Mesenchymal stem cell (in vitro differentiated cells and primary cell): ENCODE measurements around the gene RAP1GAP.

Experiments used
- DNase-seq: peaks from one replicate; pipeline ENCODE4 v3.0.0-alpha.2; 2013
- H2AFZ ChIP-seq: one replicate; pipeline ENCODE4 v1.6.1; 2013; ENCODE audit warnings: low read depth, mild to moderate bottlenecking, control low read depth, inconsistent platforms, low read length, moderate library complexity
- H2AK5ac ChIP-seq: 2 replicates; pipeline ENCODE4 v1.6.1; 2013; ENCODE audit warnings: low read length, moderate library complexity, mild to moderate bottlenecking, inconsistent platforms; ENCODE audit not compliant: severe bottlenecking
- H2BK120ac ChIP-seq: one replicate; pipeline ENCODE4 v1.6.1; 2013; ENCODE audit warnings: low read depth, mild to moderate bottlenecking, inconsistent platforms, low read length, moderate library complexity
- H2BK12ac ChIP-seq, 2 experiments: one replicate each; pipeline ENCODE4 v1.6.1; 2013; ENCODE audit warnings: inconsistent platforms in 2 of 2, low read length in 2 of 2, mild to moderate bottlenecking in 2 of 2, moderate library complexity in 2 of 2, control low read depth in 1 of 2
- H2BK15ac ChIP-seq: one replicate; pipeline ENCODE4 v1.6.1; 2013; ENCODE audit warnings: mild to moderate bottlenecking, low read depth, inconsistent platforms; ENCODE audit not compliant: poor library complexity, severe bottlenecking
- H2BK5ac ChIP-seq: 2 replicates; pipeline ENCODE4 v1.6.1; 2013; ENCODE audit warnings: low read depth, mild to moderate bottlenecking, low read length, control low read depth, inconsistent platforms; ENCODE audit not compliant: poor library complexity, severe bottlenecking
- H3K14ac ChIP-seq, 2 experiments: one replicate each; pipeline ENCODE4 v1.6.1; 2013; ENCODE audit warnings: inconsistent platforms in 2 of 2, low read length in 2 of 2, control low read depth in 1 of 2, mild to moderate bottlenecking in 1 of 2, moderate library complexity in 1 of 2
- H3K18ac ChIP-seq, 2 experiments: one replicate each; pipeline ENCODE4 v1.6.1; 2013; ENCODE audit warnings: inconsistent platforms in 2 of 2, low read length in 2 of 2, control low read depth in 1 of 2, low read depth in 1 of 2, mild to moderate bottlenecking in 1 of 2
- H3K23ac ChIP-seq, 2 experiments: one replicate each; pipeline ENCODE4 v1.6.1; 2013; ENCODE audit warnings: inconsistent platforms in 2 of 2, low read length in 2 of 2, mild to moderate bottlenecking in 2 of 2, moderate library complexity in 2 of 2, control low read depth in 1 of 2
- H3K27ac ChIP-seq: 2 replicates; pipeline ENCODE4 v1.5.1; 2013; ENCODE audit warnings: mild to moderate bottlenecking, moderate library complexity, low read length, control low read depth, inconsistent platforms; ENCODE audit not compliant: poor library complexity, severe bottlenecking
- H3K27me3 ChIP-seq, 2 experiments: 2 replicates each; pipeline versions ENCODE4 v1.6.1 to v1.7.0; 2013; ENCODE audit warnings: low read length in 2 of 2, mild to moderate bottlenecking in 2 of 2, moderate library complexity in 2 of 2, control low read depth in 1 of 2, inconsistent platforms in 1 of 2; ENCODE audit not compliant: control insufficient read depth in 1 of 2, insufficient read depth in 1 of 2
- H3K36me3 ChIP-seq, 2 experiments: 2 replicates each; pipeline versions ENCODE4 v1.6.1 to v1.7.0; 2013; ENCODE audit warnings: low read length in 2 of 2, control low read depth in 1 of 2, inconsistent platforms in 1 of 2, low read depth in 1 of 2, mild to moderate bottlenecking in 1 of 2; ENCODE audit not compliant: insufficient read depth in 2 of 2, control insufficient read depth in 1 of 2
- H3K4ac ChIP-seq, 2 experiments: one replicate each; pipeline ENCODE4 v1.6.1; 2013; ENCODE audit warnings: inconsistent platforms in 2 of 2, low read length in 2 of 2, mild to moderate bottlenecking in 2 of 2, moderate library complexity in 2 of 2, control low read depth in 1 of 2, low read depth in 1 of 2
- H3K4me1 ChIP-seq: 2 replicates; pipeline ENCODE4 v1.6.1; 2013; ENCODE audit warnings: low read depth, low read length, control low read depth; ENCODE audit not compliant: control insufficient read depth, insufficient read depth
- H3K4me2 ChIP-seq: 2 replicates; pipeline ENCODE4 v1.6.1; 2013; ENCODE audit warnings: low read length, mild to moderate bottlenecking, inconsistent platforms; ENCODE audit not compliant: poor library complexity, severe bottlenecking
- H3K4me3 ChIP-seq, 2 experiments: 2 replicates each; pipeline versions ENCODE4 v1.5.1 to v1.7.0; 2013; ENCODE audit warnings: low read length in 2 of 2, mild to moderate bottlenecking in 2 of 2, control low read depth in 1 of 2, low read depth in 1 of 2; ENCODE audit not compliant: insufficient read depth in 1 of 2
- H3K79me1 ChIP-seq: replicated peaks from 2 replicates; pipeline ENCODE4 v1.6.1; 2013; ENCODE audit warnings: mild to moderate bottlenecking, control low read depth, low read length, inconsistent platforms; ENCODE audit not compliant: poor library complexity, severe bottlenecking
- H3K9ac ChIP-seq: 2 replicates; pipeline ENCODE4 v1.7.0; 2013; ENCODE audit warnings: mild to moderate bottlenecking, low read length, moderate library complexity
- H3K9me3 ChIP-seq: 2 replicates; pipeline ENCODE4 v1.7.0; 2013; ENCODE audit warnings: mild to moderate bottlenecking, low read length; ENCODE audit not compliant: control insufficient read depth
- H4K8ac ChIP-seq: one replicate; pipeline ENCODE4 v1.6.1; 2013; ENCODE audit warnings: inconsistent platforms, mild to moderate bottlenecking, low read length, moderate library complexity
- H4K91ac ChIP-seq: one replicate; pipeline ENCODE4 v1.6.1; 2013; ENCODE audit warnings: mild to moderate bottlenecking, low read length, inconsistent platforms
- WGBS: methylation state at CpG from one replicate; pipeline ENCODE4 v1.1.7; 2013; ENCODE audit warnings: mixed read lengths; 5-methylcytosine and 5-hydroxymethylcytosine counted together

RAP1GAP gene

DNA sequence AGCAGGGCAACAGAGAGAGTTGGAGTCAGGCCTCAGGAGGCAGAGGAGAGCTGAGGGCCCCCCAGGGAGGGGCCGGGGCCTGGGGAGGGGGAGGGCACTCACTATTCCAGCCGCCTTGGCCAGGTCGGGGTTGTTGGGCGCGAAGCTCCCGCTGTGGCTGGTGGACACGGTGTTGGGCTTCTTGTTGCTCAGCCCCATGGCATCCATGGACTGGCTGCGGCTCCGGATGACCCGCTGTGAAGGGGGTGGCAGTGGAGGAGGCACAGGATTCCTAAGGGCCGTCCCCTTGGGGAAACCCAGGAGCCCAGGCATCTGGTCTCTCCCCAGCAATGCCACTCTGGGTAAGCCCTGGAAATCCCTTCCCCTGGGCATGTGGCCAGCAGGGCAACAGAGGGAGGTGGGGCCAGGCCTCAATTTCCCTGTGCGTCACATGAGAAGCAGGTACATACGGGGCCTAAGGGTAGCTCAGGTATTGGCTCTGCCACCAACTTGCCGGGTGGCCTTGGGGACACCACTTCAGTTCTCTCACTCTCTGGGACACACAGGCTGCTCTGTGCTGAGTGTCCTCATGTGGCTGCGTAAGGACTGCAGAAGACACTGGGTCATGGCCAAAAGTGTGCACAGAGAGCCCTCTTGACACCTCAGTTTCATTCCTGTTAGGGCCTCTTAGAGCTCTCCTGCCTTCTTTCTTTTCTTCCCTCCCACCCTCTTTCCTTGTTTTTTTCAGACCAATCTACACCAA is 63.0 kb downstream of the RAP1GAP start:
- Histone ChIP-seq H2BK15ac (no peak overlapping the region), H2BK5ac (no peak overlapping the region), H3K23ac (no peak overlapping the region), H3K14ac (no peak overlapping the region), H4K91ac (no peak overlapping the region), H3K9me3 (no peaks in the 10 kb centered on the region), H2BK12ac (no peak overlapping the region), H3K4ac (no peak overlapping the region), H4K8ac (no peak overlapping the region), H3K18ac (no peak overlapping the region), H3K79me1 (no peaks in the 10 kb centered on the region), H3K4me2 (no peak overlapping the region), H3K4me3 (no peak overlapping the region), H3K4me1 (peaks cover 26% of the 10 kb centered on the region), H2AK5ac (no peak overlapping the region), H3K27ac (no peak overlapping the region), H3K27me3 (peaks cover 20 to 55% of the 10 kb centered on the region in 2 experiments), H2BK120ac (no peak overlapping the region), H3K36me3 (peaks cover 0 to 7% of the 10 kb centered on the region in 2 experiments), H3K9ac (no peak overlapping the region), H2AFZ (no peak overlapping the region)
- 90% methylated on average over 14 of the region's 15 CpGs for WGBS
- no peak for DNase-seq

DNA sequence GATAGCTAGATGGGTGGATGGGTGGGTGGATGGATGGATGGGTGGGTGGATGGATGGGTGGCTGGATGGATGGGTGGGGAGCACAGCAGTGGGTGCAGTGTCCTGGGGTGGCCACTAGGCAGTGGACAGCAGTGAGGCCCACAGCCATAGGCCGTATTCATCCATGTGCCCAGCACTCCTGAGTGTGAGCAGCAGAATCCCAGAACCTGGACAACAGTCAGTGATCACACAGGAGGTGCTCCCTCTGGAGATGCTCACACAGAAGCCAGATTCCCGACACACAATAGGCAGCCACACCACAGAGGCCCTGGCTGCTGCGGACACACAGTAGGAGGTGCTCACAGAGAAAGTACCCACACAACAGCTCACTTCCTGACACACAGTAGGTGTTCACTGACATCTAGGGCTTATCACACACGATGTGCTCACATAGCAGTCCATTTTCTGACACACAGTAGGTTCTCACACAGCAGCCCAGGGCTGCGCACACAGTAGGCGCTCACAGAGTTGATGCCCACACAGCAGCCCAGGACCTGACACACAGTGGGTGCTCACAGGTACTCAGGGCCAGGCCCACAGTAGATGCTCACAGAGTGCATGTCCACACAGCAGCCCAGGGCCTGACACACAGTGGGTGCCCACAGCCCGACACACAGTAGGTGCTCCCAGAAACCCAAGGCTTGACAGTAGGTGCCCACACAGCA is 64.0 kb downstream of the RAP1GAP start:
- Histone ChIP-seq H2BK15ac (no peak overlapping the region), H2BK12ac (no peak overlapping the region), H3K27ac (no peak overlapping the region), H2AK5ac (no peak overlapping the region), H3K4me1 (peaks cover 26% of the 10 kb centered on the region), H3K9ac (no peak overlapping the region), H3K79me1 (no peaks in the 10 kb centered on the region), H2BK120ac (no peak overlapping the region), H4K91ac (no peak overlapping the region), H3K4me2 (no peak overlapping the region), H3K23ac (no peak overlapping the region), H2BK5ac (no peak overlapping the region), H3K18ac (no peak overlapping the region), H3K4me3 (no peak overlapping the region), H3K4ac (no peak overlapping the region), H3K27me3 (peaks cover 17 to 56% of the 10 kb centered on the region in 2 experiments), H3K36me3 (peaks cover 0 to 6% of the 10 kb centered on the region in 2 experiments), H2AFZ (no peak overlapping the region), H3K9me3 (no peaks in the 10 kb centered on the region), H3K14ac (no peak overlapping the region), H4K8ac (no peak overlapping the region)
- DNase-seq: no peak
- 76% methylated on average over 7 of the region's 7 CpGs for WGBS

DNA sequence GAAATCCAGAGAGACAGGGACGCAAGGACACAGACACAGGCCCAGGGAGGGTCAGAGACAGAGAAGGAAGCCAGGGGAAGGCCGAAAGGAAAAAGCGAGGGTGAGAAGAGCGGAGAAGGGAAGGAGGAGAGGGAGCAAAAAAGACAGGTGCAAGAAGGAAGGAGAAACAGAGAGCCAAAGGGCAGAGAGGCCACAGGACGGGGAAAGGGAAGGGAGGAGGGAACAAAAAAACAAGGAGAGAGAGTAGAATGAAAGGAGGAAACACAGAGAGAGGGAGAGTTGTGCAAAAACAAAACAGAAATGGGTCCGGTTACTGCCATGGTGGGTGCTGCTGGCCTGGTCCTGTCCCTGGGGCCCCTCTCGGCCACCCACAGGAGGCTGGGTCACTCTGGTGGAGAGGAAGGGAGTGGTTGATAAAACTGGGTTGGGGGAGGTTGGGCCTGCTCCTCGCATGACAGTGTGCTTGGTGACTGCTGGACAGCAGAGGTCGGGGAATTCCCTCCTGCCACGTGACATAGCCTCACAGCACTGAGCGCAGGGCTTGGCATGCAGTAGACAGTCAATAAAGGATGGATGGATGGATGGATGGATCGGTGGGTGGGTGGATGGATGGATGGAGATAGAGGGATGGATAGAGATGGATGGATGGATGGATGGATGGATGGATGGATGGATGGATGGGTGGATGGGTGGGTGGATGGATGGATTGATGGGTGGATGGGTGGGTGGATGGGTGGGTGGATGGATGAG is 64.8 kb downstream of the RAP1GAP start:
- H2BK15ac ChIP-seq: no peak overlapping the region
- H3K18ac ChIP-seq: no peak overlapping the region
- no peak overlapping the region for H2AK5ac ChIP-seq
- H3K9ac ChIP-seq: no peak overlapping the region
- 85% methylated on average over 12 of the region's 12 CpGs for WGBS
- H3K4me1 ChIP-seq: peaks cover 26% of the 10 kb centered on the region
- H2BK120ac ChIP-seq: no peak overlapping the region
- no peak overlapping the region for H4K91ac ChIP-seq
- H2BK12ac ChIP-seq: no peak overlapping the region
- no peak overlapping the region for H3K4me2 ChIP-seq
- H4K8ac ChIP-seq: no peak overlapping the region
- peak; percentile 36 for DNase-seq
- H3K27me3 ChIP-seq: peaks cover 19 to 58% of the 10 kb centered on the region in 2 experiments
- H3K36me3 ChIP-seq: peaks cover 0 to 6% of the 10 kb centered on the region in 2 experiments
- no peaks in the 10 kb centered on the region for H3K79me1 ChIP-seq
- no peak overlapping the region for H2AFZ ChIP-seq
- H3K9me3 ChIP-seq: no peaks in the 10 kb centered on the region
- no peak overlapping the region for H3K4ac ChIP-seq
- no peak overlapping the region for H3K23ac ChIP-seq
- no peak overlapping the region for H2BK5ac ChIP-seq
- H3K4me3 ChIP-seq: no peak overlapping the region
- no peak overlapping the region for H3K14ac ChIP-seq
- no peak overlapping the region for H3K27ac ChIP-seq
